Ectodermal cell (in vitro differentiated cells): ENCODE results near the gene NAPSA.
A peak's percentile ranks its signal among the peaks of the same experiment; 100 is the strongest.
"Not testable (repeated sequence)": the region's sequence is repeated elsewhere in the genome, so short reads cannot be mapped to it uniquely, and the experiment has no call there.

ENCODE experiments used
- H3K27ac ChIP-seq: 2 replicates; pipeline ENCODE4 v1.7.0; 2013; ENCODE audit warnings: mild to moderate bottlenecking, low read depth, low read length; ENCODE audit not compliant: insufficient read depth, poor library complexity, severe bottlenecking
- H3K27me3 ChIP-seq: 2 replicates; pipeline ENCODE4 v1.7.0; 2013; ENCODE audit warnings: mild to moderate bottlenecking, low read length; ENCODE audit not compliant: insufficient read depth, control insufficient read depth, poor library complexity, severe bottlenecking
- H3K36me3 ChIP-seq: one replicate; pipeline ENCODE4 v1.7.0; 2013; ENCODE audit warnings: low read length; ENCODE audit not compliant: control insufficient read depth, insufficient read depth
- H3K4me1 ChIP-seq: one replicate; pipeline ENCODE4 v1.7.0; 2013; ENCODE audit warnings: low read length; ENCODE audit not compliant: control insufficient read depth, insufficient read depth
- H3K4me3 ChIP-seq: 2 replicates; pipeline ENCODE4 v1.7.0; 2013; ENCODE audit warnings: low read depth, low read length, control low read depth; ENCODE audit not compliant: insufficient read depth
- H3K9me3 ChIP-seq: 2 replicates; pipeline ENCODE4 v1.7.0; 2013; ENCODE audit warnings: mild to moderate bottlenecking, low read length, moderate library complexity; ENCODE audit not compliant: control insufficient read depth
- WGBS, 2 experiments: methylation state at CpG; one replicate each; pipeline ENCODE4 v1.1.7; 2013; ENCODE audit warnings: missing lambda C conversion rate in 2 of 2; 5-methylcytosine and 5-hydroxymethylcytosine counted together

The NAPSA gene

GRCh38 chr19:50340331-50340730 is 25.1 kb downstream of the NAPSA start:
- H3K36me3 ChIP-seq: no peaks in the 10 kb centered on the region
- H3K4me3 ChIP-seq: no peak overlapping the region
- H3K4me1 ChIP-seq: no peaks in the 10 kb centered on the region
- H3K27ac ChIP-seq: no peak overlapping the region
- H3K9me3 ChIP-seq: no peaks in the 10 kb centered on the region
- H3K27me3 ChIP-seq: no peaks in the 10 kb centered on the region

DNA sequence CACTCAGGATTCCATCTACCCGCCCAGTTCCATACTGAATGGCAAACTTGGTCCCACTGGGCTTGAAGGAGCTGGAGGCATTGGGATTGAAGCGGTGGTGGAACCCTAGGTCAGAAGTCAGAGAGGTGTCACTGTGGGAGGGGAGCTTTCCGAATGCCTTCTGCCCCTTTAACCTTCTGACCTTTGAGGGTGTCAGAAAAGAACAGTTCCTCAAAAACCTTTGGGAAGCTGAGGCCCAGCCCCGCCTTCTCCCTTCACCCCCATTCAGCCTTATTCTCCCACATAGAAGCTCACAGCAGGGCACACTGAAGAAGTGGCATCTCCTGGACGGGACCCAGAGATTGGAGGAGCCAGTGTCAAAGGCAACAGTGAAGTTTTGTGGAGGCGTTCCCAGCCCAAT is 28.4 kb downstream of the NAPSA start:
- H3K27ac ChIP-seq, H3K9me3 ChIP-seq, H3K36me3 ChIP-seq, H3K4me1 ChIP-seq, H3K27me3 ChIP-seq, H3K4me3 ChIP-seq: not testable (repeated sequence)
- 77 to 81% methylated on average over 5 of the region's 6 CpGs for WGBS, 2 experiments

DNA sequence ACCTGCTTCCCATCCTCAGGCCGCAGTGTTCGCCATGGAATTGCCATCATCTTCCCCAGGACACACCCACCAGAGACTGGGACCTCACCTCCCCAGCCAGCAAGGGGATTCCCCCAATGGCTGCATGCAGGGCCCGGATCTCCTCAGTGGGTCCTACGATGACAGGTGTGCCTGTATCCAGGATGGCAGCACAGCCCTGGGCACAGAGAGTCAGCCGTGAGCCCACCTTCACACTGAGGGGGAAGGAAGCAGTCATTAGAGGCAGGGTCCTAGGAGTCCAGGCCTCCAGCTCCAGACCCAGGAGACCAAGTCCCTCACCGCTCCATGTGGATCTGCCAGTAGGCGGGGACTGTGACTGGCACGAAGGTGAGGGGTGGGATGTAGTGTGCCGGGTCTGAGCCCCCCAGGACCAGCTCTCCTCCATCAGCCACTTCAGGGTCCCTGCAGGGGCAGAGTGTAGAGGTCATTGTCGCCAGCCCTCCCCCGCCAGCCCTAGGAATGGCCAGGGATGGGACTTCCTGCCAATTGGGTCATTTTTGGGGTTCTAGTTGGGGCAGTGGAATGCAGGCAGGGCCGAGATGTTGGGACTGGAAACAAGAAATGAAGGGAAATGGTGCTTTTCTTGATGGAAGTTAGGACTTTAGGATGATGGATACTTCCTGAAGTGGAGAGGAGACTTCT is 30.6 kb downstream of the NAPSA start:
- Histone ChIP-seq H3K4me3 (no peak overlapping the region), H3K36me3 (no peaks in the 10 kb centered on the region), H3K27me3 (peaks cover 8% of the 10 kb centered on the region), H3K27ac (no peak overlapping the region), H3K9me3 (no peaks in the 10 kb centered on the region), H3K4me1 (no peaks in the 10 kb centered on the region)
- 88 to 90% methylated on average over 12 of the region's 12 CpGs for WGBS, 2 experiments

- Histone ChIP-seq H3K4me1 (no peaks in the 10 kb centered on the region), H3K4me3 (peak overlapping the region; percentile 63), H3K27me3 (peaks cover 11% of the 10 kb centered on the region), H3K9me3 (no peaks in the 10 kb centered on the region), H3K27ac (peak overlapping the region; percentile 93), H3K36me3 (no peaks in the 10 kb centered on the region)
- 45 to 48% methylated on average over 54 of the region's 54 CpGs for WGBS, 2 experiments
These were observed 31.5 kb downstream of the NAPSA start for GRCh38 chr19:50333737-50334617.

DNA sequence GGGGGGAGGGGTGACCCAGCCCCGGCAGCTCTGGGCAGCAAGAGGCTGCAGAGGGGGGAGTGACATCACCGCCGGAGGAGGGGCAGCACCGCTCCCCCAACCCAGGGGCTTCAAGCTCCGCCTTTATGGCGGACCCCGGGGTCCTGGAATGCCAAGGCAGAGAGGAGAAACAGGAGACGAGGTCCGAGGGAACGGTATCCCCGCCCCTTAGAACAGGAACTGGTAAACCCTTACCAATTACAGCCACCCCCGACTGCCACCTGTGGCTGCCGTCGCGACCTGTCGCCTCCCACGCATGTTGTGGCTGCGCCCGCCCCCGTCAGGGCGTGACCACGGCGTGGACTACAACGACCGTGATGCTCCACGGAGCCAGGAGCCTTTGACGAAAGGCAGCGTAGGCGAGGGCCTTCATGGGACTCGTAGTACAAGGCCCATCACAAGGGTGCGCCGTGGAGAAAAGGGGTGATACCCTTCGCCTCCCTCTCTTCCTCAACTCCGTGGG is 32.2 kb downstream of the NAPSA start:
- H3K4me3 ChIP-seq: peak overlapping the region; percentile 63
- H3K9me3 ChIP-seq: no peaks in the 10 kb centered on the region
- H3K27me3 ChIP-seq: peaks cover 15% of the 10 kb centered on the region
- no peaks in the 10 kb centered on the region for H3K4me1 ChIP-seq
- H3K27ac ChIP-seq: peak overlapping the region; percentile 93
- 37 to 38% methylated on average over 34 of the region's 34 CpGs for WGBS, 2 experiments
- H3K36me3 ChIP-seq: no peaks in the 10 kb centered on the region

DNA sequence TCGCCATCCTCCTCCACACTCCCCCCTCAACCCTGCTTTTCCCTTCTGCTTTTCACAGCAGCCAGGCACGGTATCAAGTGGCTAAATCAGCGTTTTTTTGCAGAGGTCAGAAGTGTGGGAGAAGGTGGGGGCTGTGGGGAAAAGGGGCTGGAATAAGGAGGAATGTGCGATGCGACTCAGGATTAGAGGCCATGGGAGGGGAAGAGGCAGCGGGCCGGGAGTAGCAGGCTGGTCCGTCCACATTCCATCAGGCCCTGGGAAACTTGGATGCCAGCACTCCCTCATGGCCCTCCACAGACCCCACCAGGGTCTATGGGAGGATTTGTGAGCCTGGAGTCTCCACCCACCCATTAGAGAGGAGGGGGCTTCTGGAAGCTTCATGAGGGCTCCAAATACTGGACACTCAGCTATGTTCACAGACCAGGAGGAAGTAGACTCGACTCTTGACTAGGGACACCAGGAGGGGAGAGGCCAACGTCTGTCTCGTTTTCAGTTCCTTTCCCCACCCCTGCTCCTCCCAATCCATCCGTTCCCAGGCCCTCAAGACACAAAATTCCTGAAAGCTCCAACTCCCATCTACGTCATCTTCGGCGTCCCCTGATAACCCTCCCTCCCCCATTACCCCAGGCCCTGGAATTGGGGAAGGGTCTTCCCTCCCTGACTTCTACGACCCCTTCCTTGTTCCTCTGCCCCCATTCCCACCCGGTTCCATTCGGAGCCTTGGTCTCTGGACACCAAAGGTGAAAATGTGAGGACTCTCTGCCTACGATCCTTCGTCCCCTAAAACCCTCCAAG is 33.0 kb downstream of the NAPSA start:
- Histone ChIP-seq H3K4me3 (peak overlapping the region; percentile 63), H3K27me3 (peaks cover 23% of the 10 kb centered on the region), H3K27ac (peak overlapping the region; percentile 93), H3K36me3 (no peaks in the 10 kb centered on the region), H3K4me1 (no peaks in the 10 kb centered on the region), H3K9me3 (no peaks in the 10 kb centered on the region)
- 34 to 40% methylated on average over 19 to 20 of the region's 20 CpGs for WGBS, 2 experiments

GRCh38 chr19:50331994-50332243 is 33.5 kb downstream of the NAPSA start:
- Histone ChIP-seq H3K27me3 (peaks cover 28% of the 10 kb centered on the region), H3K4me3 (peak overlapping the region; percentile 63), H3K4me1 (no peaks in the 10 kb centered on the region), H3K9me3 (no peaks in the 10 kb centered on the region), H3K36me3 (no peaks in the 10 kb centered on the region), H3K27ac (peak overlapping the region; percentile 93)
- WGBS, 2 experiments: 43 to 57% methylated on average over 1 to 2 of the region's 2 CpGs

DNA sequence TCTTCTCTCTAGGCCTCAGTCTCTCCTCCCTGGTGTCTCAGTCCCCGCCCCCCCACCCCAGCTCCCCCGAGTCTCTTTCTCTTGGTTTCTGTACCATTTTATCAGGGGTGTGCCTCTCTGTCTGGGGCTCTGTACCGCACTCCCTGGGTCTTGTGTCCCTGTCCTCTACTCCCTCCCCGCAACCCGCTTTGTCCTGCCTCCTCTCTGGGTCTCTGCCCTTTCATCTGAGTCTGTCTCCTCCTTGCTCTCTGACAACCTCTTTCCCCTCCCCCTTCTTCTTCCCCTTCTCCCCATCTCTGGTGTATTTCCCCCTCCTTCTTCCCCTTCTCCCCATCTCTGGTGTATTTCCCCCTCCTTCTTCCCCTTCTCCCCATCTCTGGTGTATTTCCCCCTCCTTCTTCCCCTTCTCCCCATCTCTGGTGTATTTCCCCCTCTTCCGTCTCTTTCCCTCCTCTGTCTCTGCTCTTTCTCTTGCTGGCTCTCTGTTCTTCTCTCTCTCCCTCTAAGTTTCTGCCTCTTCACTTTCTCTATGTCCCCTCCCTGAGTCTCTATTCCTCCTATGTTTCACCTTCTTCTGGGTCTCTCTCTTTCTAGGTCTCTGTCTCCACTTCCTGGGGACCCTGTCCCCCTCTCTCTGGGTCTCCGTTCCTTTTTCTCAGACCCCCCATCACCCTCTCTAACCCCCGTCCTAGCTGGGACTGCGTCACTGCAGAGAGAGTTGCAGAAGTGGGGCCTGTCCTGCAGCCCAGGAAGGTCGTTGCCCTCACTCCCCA is 34.0 kb downstream of the NAPSA start:
- Histone ChIP-seq H3K4me3 (peak overlapping the region; percentile 63), H3K36me3 (no peaks in the 10 kb centered on the region), H3K27me3 (peaks cover 33% of the 10 kb centered on the region), H3K27ac (no peak overlapping the region), H3K4me1 (no peaks in the 10 kb centered on the region), H3K9me3 (no peaks in the 10 kb centered on the region)
- WGBS, 2 experiments: 30 to 32% methylated on average over 10 of the region's 10 CpGs

- Histone ChIP-seq H3K27me3 (peaks cover 39% of the 10 kb centered on the region), H3K4me3 (peak overlapping the region; percentile 63), H3K4me1 (no peaks in the 10 kb centered on the region), H3K36me3 (no peaks in the 10 kb centered on the region), H3K27ac (peak overlapping the region; percentile 89), H3K9me3 (no peaks in the 10 kb centered on the region)
- 21 to 22% methylated on average over 48 of the region's 48 CpGs for WGBS, 2 experiments
These were observed 34.9 kb downstream of the NAPSA start for GRCh38 chr19:50330365-50331078.
